Smooth muscle cell (in vitro differentiated cells): ENCODE results near the gene RNF112. TPM values are rescaled to one million over a fixed set of nuclear protein-coding genes. Genes with fewer than 3 reads are reported as not detected.

Experiments
- DNase-seq: peaks from one replicate; lab custom pipeline; 2025; ENCODE audit not compliant: unreplicated experiment; lab: John Stamatoyannopoulos, UW
- H2AFZ ChIP-seq: fragments of 200-600 bp; sonication (generic); 2 replicates; pipeline ENCODE4 v1.6.0; 2016; ENCODE audit warnings: antibody characterized with exemption, low read depth, mild to moderate bottlenecking
- H3F3A ChIP-seq: fragments of 200-600 bp; sonication (generic); 2 replicates; pipeline ENCODE4 v1.6.0; 2017; ENCODE audit warnings: antibody characterized with exemption, low read depth
- H3K27ac ChIP-seq: fragments of 200-600 bp; sonication (generic); 2 replicates; pipeline ENCODE4 v1.5.1; 2016; ENCODE audit warnings: low read depth, mild to moderate bottlenecking
- H3K27me3 ChIP-seq: fragments of 200-600 bp; sonication (generic); 2 replicates; pipeline ENCODE4 v1.6.1; 2016; ENCODE audit warnings: low read depth, mild to moderate bottlenecking
- H3K36me3 ChIP-seq: fragments of 200-600 bp; sonication (generic); 2 replicates; pipeline ENCODE4 v1.5.1; 2016; ENCODE audit warnings: low read depth
- H3K4me1 ChIP-seq: fragments of 200-600 bp; sonication (generic); 2 replicates; pipeline ENCODE4 v1.5.1; 2016; ENCODE audit warnings: low read depth
- H3K4me2 ChIP-seq: fragments of 200-600 bp; sonication (generic); 2 replicates; pipeline ENCODE4 v1.6.0; 2016; ENCODE audit warnings: mild to moderate bottlenecking
- H3K4me3 ChIP-seq: fragments of 200-600 bp; sonication (generic); 2 replicates; pipeline ENCODE4 v1.5.1; 2016; ENCODE audit warnings: mild to moderate bottlenecking
- H3K79me2 ChIP-seq: fragments of 200-600 bp; sonication (generic); 2 replicates; pipeline ENCODE4 v1.6.0; 2016; ENCODE audit warnings: low read depth, mild to moderate bottlenecking
- H3K9ac ChIP-seq: fragments of 200-600 bp; sonication (generic); 2 replicates; pipeline ENCODE4 v1.6.0; 2016; ENCODE audit warnings: low read depth
- H3K9me3 ChIP-seq: fragments of 200-600 bp; sonication (generic); replicated peaks from 2 replicates; pipeline ENCODE4 v1.5.1; 2016; ENCODE audit warnings: low read depth
- H4K20me1 ChIP-seq: fragments of 200-600 bp; sonication (generic); 2 replicates; pipeline ENCODE4 v1.6.0; 2016; ENCODE audit warnings: low read depth
- CTCF ChIP-seq: fragments of 200-600 bp; sonication (generic); IDR thresholded peaks from 2 replicates; pipeline ENCODE4 v1.5.1; 2017; ENCODE audit warnings: borderline replicate concordance, mild to moderate bottlenecking, antibody characterized with exemption; ENCODE audit not compliant: insufficient read depth, poor library complexity, severe bottlenecking
- WGBS: methylation state at CpG from one replicate; pipeline ENCODE4 v1.1.7; 2016; ENCODE audit warnings: low lambda C conversion rate; 5-methylcytosine and 5-hydroxymethylcytosine counted together
- polyA plus RNA-seq: library from polyadenylated mRNA; unstranded; fragments of >200 nt; fragmentation: Nextera tagmentation; extraction: Ambion mirVana; gene quantifications from 2 replicates; pipeline ENCODE4 v1.2.1, GENCODE V29; 2016
- total RNA-seq: library from RNA; depleted of rRNA; stranded (reverse); fragments of >200 nt; gene quantifications from 2 replicates; pipeline ENCODE4 v1.2.3, GENCODE V29; 2014

Gene RNF112, protein sequence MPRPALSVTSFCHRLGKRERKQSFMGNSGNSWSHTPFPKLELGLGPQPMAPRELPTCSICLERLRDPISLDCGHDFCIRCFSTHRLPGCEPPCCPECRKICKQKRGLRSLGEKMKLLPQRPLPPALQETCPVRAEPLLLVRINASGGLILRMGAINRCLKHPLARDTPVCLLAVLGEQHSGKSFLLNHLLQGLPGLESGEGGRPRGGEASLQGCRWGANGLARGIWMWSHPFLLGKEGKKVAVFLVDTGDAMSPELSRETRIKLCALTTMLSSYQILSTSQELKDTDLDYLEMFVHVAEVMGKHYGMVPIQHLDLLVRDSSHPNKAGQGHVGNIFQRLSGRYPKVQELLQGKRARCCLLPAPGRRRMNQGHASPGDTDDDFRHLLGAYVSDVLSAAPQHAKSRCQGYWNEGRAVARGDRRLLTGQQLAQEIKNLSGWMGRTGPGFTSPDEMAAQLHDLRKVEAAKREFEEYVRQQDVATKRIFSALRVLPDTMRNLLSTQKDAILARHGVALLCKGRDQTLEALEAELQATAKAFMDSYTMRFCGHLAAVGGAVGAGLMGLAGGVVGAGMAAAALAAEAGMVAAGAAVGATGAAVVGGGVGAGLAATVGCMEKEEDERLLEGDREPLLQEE
- total RNA-seq (4.6 and 7.4 TPM in 2 replicates), polyA plus RNA-seq (3.5 and 7.2 TPM in 2 replicates)

DNA sequence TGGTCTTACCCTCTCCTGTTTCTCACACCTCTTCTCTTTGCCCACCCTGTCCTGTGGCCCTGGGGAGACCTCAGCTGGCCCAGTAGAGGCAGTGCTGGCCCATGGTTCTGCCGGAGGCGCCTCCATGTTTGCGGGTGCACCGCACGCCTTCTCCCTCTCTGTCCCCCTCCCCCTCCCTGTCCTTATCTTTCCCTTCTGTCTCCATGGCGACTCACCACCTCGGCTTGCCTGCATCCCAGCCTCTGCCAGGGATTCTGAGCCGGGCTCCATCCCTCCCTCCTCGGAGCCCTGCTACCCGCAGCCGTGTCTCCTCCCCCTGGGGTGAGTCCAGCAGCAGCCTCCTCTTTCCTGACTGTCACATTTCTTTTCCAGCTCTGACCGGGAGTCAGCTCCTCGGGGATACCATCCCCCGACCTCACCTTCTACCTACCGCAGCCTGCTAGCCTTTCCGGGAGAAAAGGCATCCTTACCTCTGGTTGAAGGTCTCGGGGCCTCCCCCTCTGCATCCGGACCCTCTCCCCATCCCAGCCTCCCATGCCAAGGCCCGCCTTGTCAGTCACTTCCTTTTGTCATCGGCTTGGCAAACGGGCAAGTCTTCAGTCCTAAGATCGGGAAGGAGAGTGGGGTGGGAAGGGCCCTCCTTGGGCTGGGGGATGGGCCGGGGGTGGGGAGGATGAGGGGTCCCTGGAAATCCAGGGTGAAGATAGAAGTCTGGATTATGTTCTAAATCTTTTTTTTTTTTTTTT is at the start of gene RNF112:
RNF112 (plus strand) TSS at position 358 of the 746 bp plus-strand sequence; CDS start at position 535, 177 bp downstream.
- Histone ChIP-seq H2AFZ (no peak within 1 kb of the TSS), H3K27ac (peak within 1 kb of the TSS; percentile 32), H3K4me3 (no peak within 1 kb of the TSS), H4K20me1 (no peaks in the 10 kb centered on the region), H3K9me3 (no peaks in the 10 kb centered on the region), H3F3A (peaks cover 9% of the 10 kb centered on the region), H3K4me2 (peak within 1 kb of the TSS; percentile 67), H3K9ac (no peak within 1 kb of the TSS), H3K36me3 (no peaks in the 10 kb centered on the region), H3K4me1 (peaks cover 10% of the 10 kb centered on the region), H3K27me3 (no peaks in the 10 kb centered on the region), H3K79me2 (no peaks in the 10 kb centered on the region)
- WGBS: 56% methylated on average over 23 of the region's 23 CpGs
- no peak for DNase-seq
- no peak for TF ChIP-seq CTCF

DNA sequence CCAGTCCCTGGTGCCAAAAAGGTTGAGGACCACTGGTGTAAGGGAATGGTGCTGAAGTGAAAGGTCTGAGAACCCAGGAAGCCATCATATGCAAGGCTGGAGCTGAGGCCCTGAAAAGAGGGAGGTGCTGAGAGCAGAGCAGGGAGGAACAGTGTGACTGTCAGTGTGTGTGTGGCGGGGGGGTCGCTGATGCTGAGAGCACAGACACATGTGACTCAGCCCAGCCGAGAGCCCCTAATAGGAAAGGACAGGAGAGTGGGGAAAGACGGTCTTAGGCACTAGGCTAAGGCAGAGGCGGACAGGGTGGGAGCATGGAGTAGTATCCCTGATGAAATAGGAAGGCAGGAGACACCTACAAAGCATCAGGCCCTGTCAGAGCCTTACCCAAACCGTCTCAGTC is 49.7 kb upstream of the RNF112 start:
- Histone ChIP-seq H3K4me2 (peak overlapping the region; percentile 89), H3K27ac (no peak overlapping the region), H4K20me1 (no peaks in the 10 kb centered on the region), H2AFZ (no peak overlapping the region), H3K4me1 (peaks cover 10% of the 10 kb centered on the region), H3K4me3 (no peak overlapping the region), H3K9ac (no peak overlapping the region), H3K9me3 (no peaks in the 10 kb centered on the region), H3K79me2 (no peaks in the 10 kb centered on the region), H3F3A (no peaks in the 10 kb centered on the region), H3K27me3 (no peaks in the 10 kb centered on the region), H3K36me3 (no peaks in the 10 kb centered on the region)
- TF ChIP-seq CTCF: no peak
- 56% methylated on average over 6 of the region's 6 CpGs for WGBS
- DNase-seq: no peak

- no peak for DNase-seq
- Histone ChIP-seq H3K4me3 (peak overlapping the region; percentile 81), H3F3A (no peaks in the 10 kb centered on the region), H3K9ac (peak overlapping the region; percentile 90), H3K9me3 (no peaks in the 10 kb centered on the region), H3K4me2 (peak overlapping the region; percentile 89), H4K20me1 (no peaks in the 10 kb centered on the region), H3K79me2 (no peaks in the 10 kb centered on the region), H3K27ac (peak overlapping the region; percentile 91), H3K4me1 (peaks cover 10% of the 10 kb centered on the region), H3K27me3 (no peaks in the 10 kb centered on the region), H3K36me3 (no peaks in the 10 kb centered on the region), H2AFZ (peak overlapping the region; percentile 71)
- no peak for TF ChIP-seq CTCF
- 28% methylated on average over 16 of the region's 16 CpGs for WGBS
Measured at GRCh38 chr17:19361944-19362276, 49.1 kb upstream of the RNF112 start.
